Measurements from ENCODE around the gene WWOX.

WWOX gene

DNA sequence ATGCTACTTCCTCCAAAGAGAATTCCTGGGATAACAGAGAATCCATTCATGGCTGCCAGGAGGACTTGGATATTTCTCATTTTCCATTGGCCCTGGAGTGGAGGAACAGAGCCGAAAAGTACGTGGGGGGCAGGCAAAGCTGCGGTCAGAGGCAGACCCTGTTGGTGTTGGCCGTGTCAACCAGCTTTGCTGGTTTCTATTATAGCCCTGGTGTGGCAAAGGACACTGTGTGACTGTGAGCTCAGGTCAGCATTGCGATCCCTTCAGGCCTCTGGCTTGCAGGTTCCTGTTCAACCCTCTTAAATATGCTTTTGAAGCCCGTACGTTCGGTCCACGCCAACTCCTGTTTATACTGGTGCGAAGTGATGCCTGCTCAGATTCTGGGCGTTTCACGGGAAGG, 904.9 kb downstream of the WWOX start:
- no peak overlapping the region for H3K27ac ChIP-seq (ENCODE audit: low read depth, low read length)
- H3K4me1 ChIP-seq (ENCODE audit: control insufficient read depth, insufficient read depth, low read length), result peaks cover 11% of the 10 kb centered on the region
- H3K9ac ChIP-seq (ENCODE audit: low read depth, low read length), result no peak overlapping the region
- H3K4me3 ChIP-seq (ENCODE audit: low read depth, low read length), result no peak overlapping the region
- H3K36me3 ChIP-seq (ENCODE audit: control insufficient read depth, insufficient read depth, low read length), result no peaks in the 10 kb centered on the region
- H3K27me3 ChIP-seq (ENCODE audit: control insufficient read depth, insufficient read depth, low read length), result no peaks in the 10 kb centered on the region
- no peaks in the 10 kb centered on the region for H3K9me3 ChIP-seq (ENCODE audit: control insufficient read depth, insufficient read depth, low read length)

- H3K27me3 ChIP-seq (ENCODE audit: control insufficient read depth, insufficient read depth, low read length), result no peaks in the 10 kb centered on the region
- H3K9me3 ChIP-seq (ENCODE audit: control insufficient read depth, insufficient read depth, low read length), result no peaks in the 10 kb centered on the region
- H3K36me3 ChIP-seq (ENCODE audit: control insufficient read depth, insufficient read depth, low read length), result no peaks in the 10 kb centered on the region
- no peak overlapping the region for H3K27ac ChIP-seq (ENCODE audit: low read depth, low read length)
- peaks cover 11% of the 10 kb centered on the region for H3K4me1 ChIP-seq (ENCODE audit: control insufficient read depth, insufficient read depth, low read length)
- no peak overlapping the region for H3K4me3 ChIP-seq (ENCODE audit: low read depth, low read length)
- H3K9ac ChIP-seq (ENCODE audit: low read depth, low read length), result no peak overlapping the region
These were observed 905.6 kb downstream of the WWOX start for GRCh38 chr16:79005096-79005495.

DNA sequence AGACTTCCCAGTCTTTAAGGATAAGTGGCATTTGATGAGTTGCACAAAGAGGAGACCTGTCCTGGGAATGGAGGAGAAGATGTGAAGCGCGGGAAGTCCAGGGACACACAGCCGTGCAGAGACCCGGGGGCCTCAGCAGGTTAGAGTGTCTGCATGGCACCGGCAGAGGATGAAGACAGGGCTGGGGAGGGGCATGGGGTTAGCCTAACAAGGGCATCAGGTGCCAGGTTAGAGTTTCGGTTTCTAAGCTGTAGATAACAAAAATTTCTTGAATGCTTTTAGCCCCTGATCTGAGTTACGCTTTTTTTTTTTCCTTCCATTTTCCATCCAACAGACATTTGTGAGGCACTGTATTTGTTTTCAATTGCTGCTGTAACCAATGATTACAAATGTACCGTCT, 906.8 kb downstream of the WWOX start:
- no peak overlapping the region for H3K4me3 ChIP-seq (ENCODE audit: low read depth, low read length)
- H3K4me1 ChIP-seq (ENCODE audit: control insufficient read depth, insufficient read depth, low read length), result 0 out of 2 replicates have a peak, but pooled peaks cover 4% of the 10 kb centered on the region
- no peak overlapping the region for H3K27ac ChIP-seq (ENCODE audit: low read depth, low read length)
- H3K36me3 ChIP-seq (ENCODE audit: control insufficient read depth, insufficient read depth, low read length), result no peaks in the 10 kb centered on the region
- no peaks in the 10 kb centered on the region for H3K9me3 ChIP-seq (ENCODE audit: control insufficient read depth, insufficient read depth, low read length)
- no peak overlapping the region for H3K9ac ChIP-seq (ENCODE audit: low read depth, low read length)
- no peaks in the 10 kb centered on the region for H3K27me3 ChIP-seq (ENCODE audit: control insufficient read depth, insufficient read depth, low read length)

GRCh38 chr16:79006765-79007164, 907.3 kb downstream of the WWOX start:
- no peak overlapping the region for H3K9ac ChIP-seq (ENCODE audit: low read depth, low read length)
- no peaks in the 10 kb centered on the region for H3K27me3 ChIP-seq (ENCODE audit: control insufficient read depth, insufficient read depth, low read length)
- no peaks in the 10 kb centered on the region for H3K4me1 ChIP-seq (ENCODE audit: control insufficient read depth, insufficient read depth, low read length)
- no peak overlapping the region for H3K27ac ChIP-seq (ENCODE audit: low read depth, low read length)
- H3K36me3 ChIP-seq (ENCODE audit: control insufficient read depth, insufficient read depth, low read length), result no peaks in the 10 kb centered on the region
- no peaks in the 10 kb centered on the region for H3K9me3 ChIP-seq (ENCODE audit: control insufficient read depth, insufficient read depth, low read length)
- no peak overlapping the region for H3K4me3 ChIP-seq (ENCODE audit: low read depth, low read length)

- H3K9me3 ChIP-seq (ENCODE audit: control insufficient read depth, insufficient read depth, low read length), result no peaks in the 10 kb centered on the region
- H3K27me3 ChIP-seq (ENCODE audit: control insufficient read depth, insufficient read depth, low read length), result no peaks in the 10 kb centered on the region
- H3K4me3 ChIP-seq (ENCODE audit: low read depth, low read length), result no peak overlapping the region
- peak overlapping the region; percentile 45 for H3K27ac ChIP-seq (ENCODE audit: low read depth, low read length)
- H3K9ac ChIP-seq (ENCODE audit: low read depth, low read length), result no peak overlapping the region
- H3K36me3 ChIP-seq (ENCODE audit: control insufficient read depth, insufficient read depth, low read length), result no peaks in the 10 kb centered on the region
- H3K4me1 ChIP-seq (ENCODE audit: control insufficient read depth, insufficient read depth, low read length), result no peaks in the 10 kb centered on the region
These were observed 908.2 kb downstream of the WWOX start for GRCh38 chr16:79007614-79008013.

- H3K36me3 ChIP-seq (ENCODE audit: control insufficient read depth, insufficient read depth, low read length), result no peaks in the 10 kb centered on the region
- no peaks in the 10 kb centered on the region for H3K4me1 ChIP-seq (ENCODE audit: control insufficient read depth, insufficient read depth, low read length)
- H3K27ac ChIP-seq (ENCODE audit: low read depth, low read length), result peak overlapping the region; percentile 45
- no peak overlapping the region for H3K9ac ChIP-seq (ENCODE audit: low read depth, low read length)
- H3K9me3 ChIP-seq (ENCODE audit: control insufficient read depth, insufficient read depth, low read length), result no peaks in the 10 kb centered on the region
- no peak overlapping the region for H3K4me3 ChIP-seq (ENCODE audit: low read depth, low read length)
- no peaks in the 10 kb centered on the region for H3K27me3 ChIP-seq (ENCODE audit: control insufficient read depth, insufficient read depth, low read length)
These were observed 908.8 kb downstream of the WWOX start for GRCh38 chr16:79008036-79008868.

DNA sequence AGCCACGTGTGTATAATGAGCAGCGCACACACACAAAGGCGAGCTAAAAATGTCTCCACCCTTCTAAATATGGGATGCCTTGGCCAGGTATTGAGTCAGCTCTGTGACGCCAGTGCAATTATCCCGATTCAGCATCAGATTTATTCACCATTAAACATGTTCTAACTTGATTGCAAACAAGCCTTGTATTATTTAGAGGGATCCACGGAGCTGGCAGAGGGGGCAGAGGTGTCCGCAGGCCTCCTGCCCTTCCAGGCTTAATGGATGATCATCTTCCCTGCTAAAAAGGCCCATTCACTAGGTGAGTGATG, 909.4 kb downstream of the WWOX start:
- Histone ChIP-seq H3K9ac (ENCODE audit: low read depth, low read length) (no peak overlapping the region), H3K9me3 (ENCODE audit: control insufficient read depth, insufficient read depth, low read length) (no peaks in the 10 kb centered on the region), H3K4me3 (ENCODE audit: low read depth, low read length) (no peak overlapping the region), H3K36me3 (ENCODE audit: control insufficient read depth, insufficient read depth, low read length) (no peaks in the 10 kb centered on the region), H3K4me1 (ENCODE audit: control insufficient read depth, insufficient read depth, low read length) (no peaks in the 10 kb centered on the region), H3K27ac (ENCODE audit: low read depth, low read length) (no peak overlapping the region), H3K27me3 (ENCODE audit: control insufficient read depth, insufficient read depth, low read length) (no peaks in the 10 kb centered on the region)

DNA sequence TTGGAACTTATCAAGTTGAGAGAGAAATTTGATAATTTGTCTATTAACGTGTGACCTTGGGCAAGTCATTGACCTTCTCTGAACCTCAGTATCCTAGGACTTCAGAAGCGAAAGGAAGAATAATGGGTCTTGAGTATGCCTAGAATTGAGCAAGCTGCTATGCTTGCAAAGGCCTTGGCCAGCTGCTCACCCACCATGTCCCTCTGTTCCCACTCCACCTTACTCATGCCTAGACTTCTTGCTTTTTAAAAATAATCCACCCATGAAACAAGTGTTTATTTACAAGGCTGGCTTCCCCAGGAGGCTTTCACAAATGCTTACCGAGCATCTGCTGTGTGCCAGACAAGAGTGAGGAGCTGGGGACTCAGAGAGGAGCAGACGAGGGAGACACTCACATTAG, 910.4 kb downstream of the WWOX start:
- Histone ChIP-seq H3K9me3 (ENCODE audit: control insufficient read depth, insufficient read depth, low read length) (no peaks in the 10 kb centered on the region), H3K9ac (ENCODE audit: low read depth, low read length) (no peak overlapping the region), H3K36me3 (ENCODE audit: control insufficient read depth, insufficient read depth, low read length) (no peaks in the 10 kb centered on the region), H3K4me3 (ENCODE audit: low read depth, low read length) (no peak overlapping the region), H3K27me3 (ENCODE audit: control insufficient read depth, insufficient read depth, low read length) (no peaks in the 10 kb centered on the region), H3K4me1 (ENCODE audit: control insufficient read depth, insufficient read depth, low read length) (no peaks in the 10 kb centered on the region), H3K27ac (ENCODE audit: low read depth, low read length) (no peak overlapping the region)

DNA sequence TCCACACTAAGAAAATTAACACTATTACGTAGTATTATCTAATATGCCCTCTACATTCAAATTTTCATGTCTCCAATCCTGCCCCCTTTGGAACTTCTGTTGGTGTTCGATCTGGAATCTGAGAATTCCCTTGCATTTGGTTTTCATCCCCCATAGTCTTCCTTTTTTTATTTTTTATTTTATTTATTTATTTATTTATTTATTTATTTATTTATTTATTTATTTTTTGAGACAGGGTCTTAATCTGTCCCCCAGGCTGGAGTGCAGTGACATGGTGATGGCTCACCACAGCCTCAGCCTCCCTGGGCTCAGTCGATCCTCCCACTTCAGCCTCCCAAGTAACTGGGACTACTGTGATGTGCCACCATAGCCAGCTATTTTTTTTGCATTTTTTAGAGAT, 911.8 kb downstream of the WWOX start:
- Histone ChIP-seq H3K36me3 (ENCODE audit: control insufficient read depth, insufficient read depth, low read length) (no peaks in the 10 kb centered on the region), H3K4me1 (ENCODE audit: control insufficient read depth, insufficient read depth, low read length) (no peaks in the 10 kb centered on the region)

GRCh38 chr16:79012671-79013434, 913.4 kb downstream of the WWOX start:
- Histone ChIP-seq H3K27ac (ENCODE audit: low read depth, low read length) (no peak overlapping the region), H3K9me3 (ENCODE audit: control insufficient read depth, insufficient read depth, low read length) (no peaks in the 10 kb centered on the region), H3K27me3 (ENCODE audit: control insufficient read depth, insufficient read depth, low read length) (no peaks in the 10 kb centered on the region), H3K4me3 (ENCODE audit: low read depth, low read length) (no peak overlapping the region), H3K36me3 (ENCODE audit: control insufficient read depth, insufficient read depth, low read length) (no peaks in the 10 kb centered on the region), H3K9ac (ENCODE audit: low read depth, low read length) (no peak overlapping the region), H3K4me1 (ENCODE audit: control insufficient read depth, insufficient read depth, low read length) (no peaks in the 10 kb centered on the region)

More for the DNA sequence above, 911.8 kb downstream of the WWOX start:
- Histone ChIP-seq H3K4me3 (ENCODE audit: low read depth, low read length) (no peak overlapping the region), H3K9me3 (ENCODE audit: control insufficient read depth, insufficient read depth, low read length) (no peaks in the 10 kb centered on the region), H3K27ac (ENCODE audit: low read depth, low read length) (no peak overlapping the region), H3K9ac (ENCODE audit: low read depth, low read length) (no peak overlapping the region), H3K27me3 (ENCODE audit: control insufficient read depth, insufficient read depth, low read length) (no peaks in the 10 kb centered on the region)

- Histone ChIP-seq H3K27me3 (ENCODE audit: control insufficient read depth, insufficient read depth, low read length) (no peaks in the 10 kb centered on the region), H3K9me3 (ENCODE audit: control insufficient read depth, insufficient read depth, low read length) (no peaks in the 10 kb centered on the region), H3K4me3 (ENCODE audit: low read depth, low read length) (no peak overlapping the region), H3K27ac (ENCODE audit: low read depth, low read length) (no peak overlapping the region), H3K9ac (ENCODE audit: low read depth, low read length) (no peak overlapping the region), H3K4me1 (ENCODE audit: control insufficient read depth, insufficient read depth, low read length) (no peaks in the 10 kb centered on the region), H3K36me3 (ENCODE audit: control insufficient read depth, insufficient read depth, low read length) (no peaks in the 10 kb centered on the region)
These were observed 914.6 kb downstream of the WWOX start for GRCh38 chr16:79013930-79014660.
